GM21576 (cell line): Measurements from ENCODE around the gene ARL15.
"Not testable (repeated sequence)": the region's sequence is repeated elsewhere in the genome, so short reads cannot be mapped to it uniquely, and the experiment has no call there.

Source experiments
- ATAC-seq: cut with Tn5 transposase; IDR thresholded peaks from one replicate; pipeline ENCODE4 v1.9.1; 2021; ENCODE audit warnings: mild to moderate bottlenecking, moderate library complexity; ENCODE audit not compliant: unreplicated experiment

The ARL15 gene

GRCh38 chr5:53871775-53872174, 438.6 kb downstream of the ARL15 start:
- no peak for ATAC-seq

GRCh38 chr5:53871050-53871449, 439.3 kb downstream of the ARL15 start:
- no peak for ATAC-seq

DNA sequence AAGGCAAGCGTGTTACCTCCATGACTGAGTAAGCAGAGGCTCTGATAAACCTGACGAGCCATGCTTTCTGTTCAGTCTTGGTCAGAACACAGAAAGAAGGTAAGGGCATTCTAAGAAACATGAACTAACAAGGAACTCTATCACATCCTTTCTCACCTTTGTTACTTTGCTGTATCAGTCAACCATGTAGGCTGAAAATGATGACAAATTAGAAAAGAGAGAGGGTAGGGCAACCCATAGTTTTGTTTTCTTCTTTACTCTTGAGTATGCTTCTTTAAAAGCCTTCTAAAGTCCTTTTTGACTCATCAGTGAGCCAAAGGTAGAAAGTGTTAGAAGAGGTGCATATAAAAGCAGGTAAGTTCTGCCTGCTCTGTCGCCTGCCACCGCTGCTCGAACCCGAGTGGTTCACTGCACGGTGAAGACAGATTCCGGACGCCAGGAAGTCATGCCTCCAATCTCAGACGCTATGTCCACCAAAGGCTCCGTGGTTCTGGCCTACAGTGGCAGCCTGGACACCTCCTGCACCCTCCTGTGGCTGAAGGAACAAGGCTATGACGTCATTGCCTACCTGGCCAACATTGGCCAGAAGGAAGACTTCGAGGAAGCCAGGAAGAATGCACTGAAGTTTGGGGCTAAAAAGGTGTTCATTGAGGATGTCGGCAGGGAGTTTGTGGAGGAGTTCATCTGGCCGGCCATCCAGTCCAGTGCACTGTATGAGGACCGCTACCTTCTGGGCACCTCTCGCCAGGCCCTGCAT, 451.5 kb downstream of the ARL15 start:
- ATAC-seq, result no peak

DNA sequence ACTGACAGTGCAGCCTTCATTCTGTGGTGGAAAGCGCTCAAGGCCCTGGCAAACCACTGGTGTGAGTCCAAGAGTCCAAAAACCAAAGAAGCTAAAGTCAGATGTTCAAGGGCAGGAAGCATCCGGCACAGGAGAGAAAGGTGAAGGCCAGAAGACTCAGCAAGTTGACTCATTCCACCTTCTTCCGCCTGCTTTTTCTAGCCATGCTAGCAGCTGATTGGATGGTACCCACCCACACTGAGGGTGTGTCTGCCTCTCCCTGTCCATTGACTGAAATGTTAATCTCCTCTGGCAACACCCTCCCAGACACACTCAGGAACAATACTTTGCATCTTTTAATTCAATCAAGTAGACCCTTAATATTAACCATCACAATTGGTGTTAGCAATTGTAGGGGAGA, 453.9 kb downstream of the ARL15 start:
- no peak for ATAC-seq

- ATAC-seq, result not testable (repeated sequence)
Observed at GRCh38 chr5:53836851-53837430, 473.4 kb downstream of the ARL15 start.

GRCh38 chr5:53834500-53834899, 475.9 kb downstream of the ARL15 start:
- ATAC-seq, result no peak
